Kidney epithelial cell (primary cell): ENCODE measurements around the gene TMC1. TPM values are rescaled to one million over a fixed set of nuclear protein-coding genes. Genes with fewer than 3 reads are reported as not detected.

ENCODE experiments used
- DNase-seq: peaks from one replicate; pipeline ENCODE4 v3.0.0-alpha.2; 2010; ENCODE audit warnings: low read depth
- H3K27me3 ChIP-seq: 2 replicates; pipeline ENCODE4 v1.6.0; 2011; ENCODE audit warnings: low read length; ENCODE audit not compliant: control insufficient read depth, insufficient read depth
- H3K36me3 ChIP-seq: 2 replicates; pipeline ENCODE4 v1.5.1; 2011; ENCODE audit warnings: low read length; ENCODE audit not compliant: control insufficient read depth, insufficient read depth
- H3K4me3 ChIP-seq: 2 replicates; pipeline ENCODE4 v1.5.1; 2011; ENCODE audit warnings: low read depth, mild to moderate bottlenecking, control low read depth, low read length
- total RNA-seq: library from RNA; depleted of rRNA; stranded (reverse); fragments of >200 nt; gene quantifications from 2 replicates; pipeline ENCODE4 v1.2.3, GENCODE V29; 2015
- TF ChIP-seq, protein P1 (sequence below): IDR thresholded peaks from 2 replicates; pipeline ENCODE4 v1.5.1; 2011; ENCODE audit warnings: mild to moderate bottlenecking, moderate library complexity, low read length, control low read depth, inconsistent platforms; ENCODE audit not compliant: insufficient read depth, poor library complexity, severe bottlenecking

The TMC1 gene
- total RNA-seq, 1 donor from 2014 or later: not detected

DNA sequence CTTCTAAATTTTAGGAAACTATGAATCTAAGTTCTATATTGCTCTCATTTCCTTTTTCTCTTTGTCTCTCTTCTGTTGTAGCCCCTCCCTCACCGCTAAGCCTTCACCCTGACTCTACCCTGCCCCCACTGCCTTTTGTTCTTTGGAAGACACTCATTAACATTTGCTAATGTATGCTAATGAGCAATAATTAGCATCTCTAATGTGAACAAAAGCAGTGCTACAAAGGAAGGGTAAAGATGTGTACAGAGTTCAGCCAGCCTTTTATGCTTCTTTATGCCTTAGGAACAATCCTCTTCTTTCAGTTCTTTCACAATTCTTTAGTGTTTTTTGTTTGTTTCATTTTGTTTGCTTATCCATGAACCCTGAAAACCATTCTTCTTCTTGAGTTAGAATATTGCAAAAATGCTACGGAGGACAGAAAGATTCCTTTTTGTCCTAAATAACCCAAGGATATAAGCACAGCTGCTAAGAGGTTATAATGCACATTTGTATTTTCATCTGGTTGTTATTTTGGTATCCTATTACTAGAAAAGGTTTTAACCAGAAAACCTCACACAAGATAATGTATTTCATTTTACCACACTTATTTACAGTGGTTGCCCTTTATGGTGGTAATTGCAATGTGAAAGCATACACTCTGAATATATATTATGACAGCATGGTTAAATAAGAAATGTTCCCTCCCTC lies 159.3 kb downstream of the TMC1 start:
- Histone ChIP-seq H3K27me3 (no peaks in the 10 kb centered on the region), H3K36me3 (no peaks in the 10 kb centered on the region), H3K4me3 (no peak overlapping the region)
- TF ChIP-seq, protein P1, sequence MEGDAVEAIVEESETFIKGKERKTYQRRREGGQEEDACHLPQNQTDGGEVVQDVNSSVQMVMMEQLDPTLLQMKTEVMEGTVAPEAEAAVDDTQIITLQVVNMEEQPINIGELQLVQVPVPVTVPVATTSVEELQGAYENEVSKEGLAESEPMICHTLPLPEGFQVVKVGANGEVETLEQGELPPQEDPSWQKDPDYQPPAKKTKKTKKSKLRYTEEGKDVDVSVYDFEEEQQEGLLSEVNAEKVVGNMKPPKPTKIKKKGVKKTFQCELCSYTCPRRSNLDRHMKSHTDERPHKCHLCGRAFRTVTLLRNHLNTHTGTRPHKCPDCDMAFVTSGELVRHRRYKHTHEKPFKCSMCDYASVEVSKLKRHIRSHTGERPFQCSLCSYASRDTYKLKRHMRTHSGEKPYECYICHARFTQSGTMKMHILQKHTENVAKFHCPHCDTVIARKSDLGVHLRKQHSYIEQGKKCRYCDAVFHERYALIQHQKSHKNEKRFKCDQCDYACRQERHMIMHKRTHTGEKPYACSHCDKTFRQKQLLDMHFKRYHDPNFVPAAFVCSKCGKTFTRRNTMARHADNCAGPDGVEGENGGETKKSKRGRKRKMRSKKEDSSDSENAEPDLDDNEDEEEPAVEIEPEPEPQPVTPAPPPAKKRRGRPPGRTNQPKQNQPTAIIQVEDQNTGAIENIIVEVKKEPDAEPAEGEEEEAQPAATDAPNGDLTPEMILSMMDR: no peak
- DNase-seq: no peak

DNA sequence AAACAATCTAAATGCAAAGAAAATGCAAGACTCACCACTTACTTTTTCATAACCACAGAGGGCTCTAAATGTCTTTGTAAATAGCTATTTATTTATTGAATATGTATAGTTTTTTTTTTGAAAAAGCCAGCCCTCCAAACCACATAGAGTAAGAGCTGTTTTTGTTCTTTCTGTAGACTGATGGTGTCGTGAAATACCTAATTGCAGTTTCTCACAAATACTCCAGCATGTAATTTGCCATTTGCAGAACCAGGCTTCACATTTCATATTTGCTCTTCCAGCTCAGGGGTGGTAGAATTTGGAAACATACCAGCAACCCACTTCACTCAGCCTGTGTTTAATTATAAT lies 159.8 kb downstream of the TMC1 start:
- H3K27me3 ChIP-seq: no peaks in the 10 kb centered on the region
- H3K4me3 ChIP-seq: no peak overlapping the region
- H3K36me3 ChIP-seq: no peaks in the 10 kb centered on the region
- DNase-seq: no peak
- TF ChIP-seq, protein P1: no peak

DNA sequence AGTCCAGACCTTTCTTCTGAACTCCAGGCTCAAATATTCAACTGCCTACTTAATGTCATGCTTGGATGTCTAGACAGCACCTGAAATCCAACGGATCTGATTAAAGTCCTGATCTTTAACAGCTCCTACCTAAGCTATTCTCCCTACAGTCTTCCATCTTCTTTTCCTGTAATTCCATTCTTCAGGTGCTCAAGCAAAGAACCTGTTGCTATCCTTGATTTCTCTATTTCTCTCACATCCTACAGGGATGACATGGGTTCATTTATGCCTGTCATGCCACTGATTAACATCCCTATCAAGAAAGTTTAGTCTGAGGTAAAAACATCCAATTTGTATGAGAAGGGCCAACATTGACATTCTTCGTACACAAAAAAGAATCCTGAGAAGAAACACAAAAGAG lies 163.2 kb downstream of the TMC1 start:
- H3K36me3 ChIP-seq: no peaks in the 10 kb centered on the region
- no peak overlapping the region for H3K4me3 ChIP-seq
- H3K27me3 ChIP-seq: no peaks in the 10 kb centered on the region
- no peak for DNase-seq
- TF ChIP-seq, protein P1: no peak

DNA sequence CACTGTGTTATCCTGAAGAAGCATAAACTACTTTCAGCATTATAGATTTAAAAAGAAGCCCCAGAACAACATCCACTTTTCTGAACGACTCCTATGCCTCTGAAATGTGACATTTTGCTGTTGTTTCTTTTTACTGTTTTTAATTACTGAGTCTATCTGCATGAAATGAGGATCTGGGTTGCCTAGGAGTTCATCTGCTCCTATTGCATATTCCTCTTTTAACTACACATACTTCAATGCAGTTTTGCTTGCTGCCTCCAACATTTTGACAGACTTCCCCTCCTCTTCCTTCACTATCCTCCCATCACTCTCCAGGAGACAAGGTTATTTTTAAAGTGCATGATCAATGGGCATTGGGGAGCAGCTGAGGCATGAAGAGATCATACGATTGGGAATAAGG lies 164.5 kb downstream of the TMC1 start:
- Histone ChIP-seq H3K4me3 (no peak overlapping the region), H3K36me3 (no peaks in the 10 kb centered on the region), H3K27me3 (no peaks in the 10 kb centered on the region)
- DNase-seq: no peak
- TF ChIP-seq, protein P1: no peak

DNA sequence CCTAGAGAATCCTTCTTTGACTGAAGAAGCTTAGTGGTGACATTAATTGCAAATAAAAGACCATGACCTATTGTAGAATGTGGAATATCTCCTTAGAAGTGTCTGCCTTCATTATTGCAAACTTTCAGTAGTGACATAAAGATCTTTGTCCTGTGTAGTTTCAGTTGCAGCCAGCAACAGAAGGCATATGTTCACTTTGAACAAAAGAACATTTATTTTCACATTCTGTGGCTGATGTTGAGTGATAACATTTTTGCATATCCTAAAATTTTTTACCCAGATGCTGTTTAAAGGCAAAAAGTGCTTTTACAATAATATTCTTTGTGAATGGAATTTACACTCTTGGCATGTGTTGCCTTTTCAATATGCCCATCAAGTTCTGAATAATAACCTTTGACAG lies 165.9 kb downstream of the TMC1 start:
- DNase-seq: no peak
- TF ChIP-seq, protein P1: no peak
- H3K27me3 ChIP-seq: no peaks in the 10 kb centered on the region
- H3K36me3 ChIP-seq: no peaks in the 10 kb centered on the region
- H3K4me3 ChIP-seq: no peak overlapping the region

DNA sequence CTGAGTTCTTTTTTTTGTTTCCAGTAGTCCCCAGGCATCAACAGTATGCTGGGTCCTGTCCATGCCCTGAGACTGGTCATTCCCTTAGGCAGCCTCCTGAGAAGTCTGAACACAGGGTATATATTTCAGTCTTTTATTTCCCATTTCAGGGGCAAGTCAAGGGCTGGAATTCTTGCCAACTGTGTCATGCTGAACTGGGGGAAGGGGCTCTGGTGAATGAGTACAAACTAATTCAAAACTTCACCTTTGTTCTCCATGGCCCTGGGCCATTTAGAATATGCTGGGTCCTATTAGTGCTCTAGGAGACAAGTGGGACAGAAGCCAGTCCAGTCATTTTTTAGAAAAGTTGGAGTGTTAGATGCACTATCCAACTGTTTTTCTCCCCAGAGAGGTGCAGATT lies 170.3 kb downstream of the TMC1 start:
- TF ChIP-seq, protein P1: no peak
- H3K36me3 ChIP-seq: no peaks in the 10 kb centered on the region
- H3K27me3 ChIP-seq: no peaks in the 10 kb centered on the region
- no peak for DNase-seq
- H3K4me3 ChIP-seq: no peak overlapping the region
